GM19324 (cell line): Measurements from ENCODE around the gene POU4F3.

Experiments used
- ATAC-seq: cut with Tn5 transposase; IDR thresholded peaks from one replicate; pipeline ENCODE4 v1.9.1; 2021; ENCODE audit warnings: mild to moderate bottlenecking, moderate library complexity; ENCODE audit not compliant: unreplicated experiment, low FRiP score

POU4F3 gene

DNA sequence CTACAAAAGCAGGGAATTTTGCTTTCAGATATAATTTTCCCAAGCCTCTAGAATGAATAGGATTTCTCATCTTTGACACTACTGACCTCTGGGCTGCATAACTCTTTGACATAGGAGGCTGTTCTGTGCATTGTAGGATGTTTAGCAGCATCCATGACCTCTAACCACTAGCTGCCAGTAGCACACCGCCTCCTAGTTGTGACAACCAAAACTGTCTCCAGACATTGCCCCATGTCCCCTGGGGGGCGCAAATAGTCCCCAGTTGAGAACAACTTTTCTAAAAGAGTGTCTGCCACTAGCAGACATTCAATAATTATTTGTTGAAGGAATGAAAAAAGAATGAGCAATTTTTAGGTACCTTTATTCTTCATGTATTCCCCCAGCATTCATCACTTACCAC, 51.8 kb downstream of the POU4F3 start:
- no peak for ATAC-seq
